HCT116 (cell line): ENCODE data around the gene PDE1A.

Experiments used
- CBX3 ChIP-seq: IDR thresholded peaks from 2 replicates; pipeline ENCODE4 v1.6.1; 2012; ENCODE audit warnings: low read depth
- CTCF ChIP-seq, 3 experiments: fragments of 200-600 bp in 1 of 3; sonication (generic) in 1 of 3; IDR thresholded peaks in 2 of 3; conservative IDR thresholded peaks in 1 of 3; 2 replicates each; pipeline ENCODE4 v1.5.1; 2012 to 2017; ENCODE audit warnings: low read depth in 2 of 3, low read length in 2 of 3, antibody characterized with exemption in 1 of 3, borderline replicate concordance in 1 of 3, control low read depth in 1 of 3, mild to moderate bottlenecking in 1 of 3, mixed read lengths in 1 of 3, mixed run types in 1 of 3, moderate library complexity in 1 of 3; ENCODE audit not compliant: insufficient read depth in 1 of 3
- ELF1 ChIP-seq: IDR thresholded peaks from 2 replicates; pipeline ENCODE4 v1.6.1; 2012; ENCODE audit warnings: low read depth, borderline replicate concordance
- EZH2 ChIP-seq: fragments of 200-600 bp; sonication (generic); IDR thresholded peaks from 2 replicates; pipeline ENCODE4 v1.6.1; 2017; ENCODE audit warnings: antibody characterized with exemption, mixed run types
- EZH2phosphoT487 ChIP-seq: fragments of 200-600 bp; IDR thresholded peaks from 2 replicates; pipeline ENCODE4 v1.6.1; 2018; ENCODE audit warnings: antibody characterized with exemption, borderline replicate concordance
- POLR2A ChIP-seq: IDR thresholded peaks from 2 replicates; pipeline ENCODE4 v1.7.0; 2011; ENCODE audit warnings: borderline replicate concordance; ENCODE audit not compliant: insufficient read depth, insufficient read length; ENCODE audit errors: extremely low read depth
- POLR2AphosphoS5 ChIP-seq: IDR thresholded peaks from 2 replicates; pipeline ENCODE4 v1.6.1; 2011; ENCODE audit warnings: mild to moderate bottlenecking, low read depth, low read length, moderate library complexity
- SP1 ChIP-seq: IDR thresholded peaks from 2 replicates; pipeline ENCODE4 v1.6.1; 2012; ENCODE audit warnings: low read depth

- no peak for TF ChIP-seq CTCF (IDR thresholded peaks at IDR 0.05 in 2 of 3, conservative IDR thresholded peaks at IDR 0.05 in 1 of 3; ENCODE audit: borderline replicate concordance in 1 of 3, insufficient read depth in 1 of 3, low read depth in 2 of 3, low read length in 2 of 3)
- TF ChIP-seq ELF1: no peak
- no peak for TF ChIP-seq EZH2
- no peak for TF ChIP-seq SP1
- no peak for TF ChIP-seq EZH2phosphoT487
- no peak for TF ChIP-seq CBX3
- TF ChIP-seq POLR2AphosphoS5: no peak
- no peak for TF ChIP-seq POLR2A
These were observed 108.2 kb downstream of the PDE1A start for GRCh38 chr2:182318466-182319220.
